GM19467 (cell line): ENCODE measurements around the gene BTG1.
"Not testable (repeated sequence)": the region's sequence is repeated elsewhere in the genome, so short reads cannot be mapped to it uniquely, and the experiment has no call there.

Source experiments
- ATAC-seq: cut with Tn5 transposase; IDR thresholded peaks from one replicate; pipeline ENCODE4 v1.9.1; 2021; ENCODE audit warnings: mild to moderate bottlenecking, moderate library complexity; ENCODE audit not compliant: unreplicated experiment

The BTG1 gene

DNA sequence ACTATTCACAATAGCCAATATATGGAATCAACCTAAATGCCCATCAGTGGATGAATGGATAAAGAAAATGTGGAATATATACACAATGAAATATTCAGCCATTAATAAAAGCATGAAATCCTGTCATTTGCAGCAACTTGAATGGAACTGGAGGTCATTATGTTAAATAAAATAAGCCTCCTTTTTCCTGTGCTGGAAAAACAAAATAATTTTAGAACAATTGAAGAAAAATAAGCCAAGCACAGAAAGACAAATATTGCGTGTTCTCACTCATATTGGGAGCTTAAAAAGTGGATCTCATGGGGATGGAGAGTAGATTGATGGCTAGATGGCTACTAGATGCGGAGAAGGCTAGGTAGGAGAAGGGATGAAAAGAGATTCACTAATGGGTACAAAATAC lies 6.3 kb upstream of the BTG1 start:
- ATAC-seq = no peak

- no peak for ATAC-seq
These were observed 3.9 kb upstream of the BTG1 start for GRCh38 chr12:92149563-92149962.

GRCh38 chr12:92147491-92147890 lies 1.8 kb upstream of the BTG1 start:
- no peak for ATAC-seq

- no peak for ATAC-seq
These were observed 1.0 kb upstream of the BTG1 start for GRCh38 chr12:92146497-92147224.

- peak; percentile 4 for ATAC-seq
These were observed 240 bp downstream of the BTG1 start for GRCh38 chr12:92145481-92145730.

DNA sequence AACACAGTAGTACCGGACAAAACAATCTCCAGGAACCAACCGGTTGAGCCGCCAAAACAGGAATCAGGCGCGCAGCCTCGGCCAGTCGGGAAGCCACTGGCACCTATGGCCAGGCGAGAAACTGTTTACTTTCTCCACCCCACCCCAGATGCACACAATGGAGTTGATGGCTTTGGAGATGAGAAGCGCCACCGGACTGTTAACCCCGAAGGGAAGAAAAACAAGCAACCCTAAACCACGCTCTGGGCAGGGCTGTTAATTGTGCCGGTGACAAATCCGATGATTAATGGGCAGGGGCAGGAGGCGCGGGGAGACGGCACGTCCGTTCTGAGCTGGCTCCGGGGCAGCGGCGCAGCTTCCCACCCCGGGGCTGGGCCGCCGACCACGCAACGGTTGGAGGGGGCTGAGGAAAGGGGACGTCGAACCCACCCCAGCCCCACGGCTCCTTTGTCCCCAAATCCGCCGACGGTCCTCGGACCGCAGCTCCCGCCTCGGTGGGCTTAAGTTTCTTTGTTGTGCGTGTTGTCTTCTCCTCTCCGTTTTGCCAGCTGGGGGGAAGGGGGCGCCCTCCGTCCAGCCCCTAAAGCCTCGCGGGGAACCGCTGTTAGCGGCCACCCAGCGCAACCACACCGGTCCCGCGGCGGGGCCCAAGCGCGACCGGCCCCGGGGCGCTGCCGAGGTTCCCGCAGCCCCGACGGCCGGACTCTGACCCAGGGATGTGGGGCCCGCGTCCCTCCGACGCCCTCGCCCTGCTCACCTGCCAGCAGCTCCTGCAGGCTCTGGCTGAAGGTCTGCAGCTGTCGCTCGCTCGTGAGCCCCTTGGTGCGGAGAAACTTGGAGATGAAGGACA lies 790 bp downstream of the BTG1 start:
- ATAC-seq = no peak

DNA sequence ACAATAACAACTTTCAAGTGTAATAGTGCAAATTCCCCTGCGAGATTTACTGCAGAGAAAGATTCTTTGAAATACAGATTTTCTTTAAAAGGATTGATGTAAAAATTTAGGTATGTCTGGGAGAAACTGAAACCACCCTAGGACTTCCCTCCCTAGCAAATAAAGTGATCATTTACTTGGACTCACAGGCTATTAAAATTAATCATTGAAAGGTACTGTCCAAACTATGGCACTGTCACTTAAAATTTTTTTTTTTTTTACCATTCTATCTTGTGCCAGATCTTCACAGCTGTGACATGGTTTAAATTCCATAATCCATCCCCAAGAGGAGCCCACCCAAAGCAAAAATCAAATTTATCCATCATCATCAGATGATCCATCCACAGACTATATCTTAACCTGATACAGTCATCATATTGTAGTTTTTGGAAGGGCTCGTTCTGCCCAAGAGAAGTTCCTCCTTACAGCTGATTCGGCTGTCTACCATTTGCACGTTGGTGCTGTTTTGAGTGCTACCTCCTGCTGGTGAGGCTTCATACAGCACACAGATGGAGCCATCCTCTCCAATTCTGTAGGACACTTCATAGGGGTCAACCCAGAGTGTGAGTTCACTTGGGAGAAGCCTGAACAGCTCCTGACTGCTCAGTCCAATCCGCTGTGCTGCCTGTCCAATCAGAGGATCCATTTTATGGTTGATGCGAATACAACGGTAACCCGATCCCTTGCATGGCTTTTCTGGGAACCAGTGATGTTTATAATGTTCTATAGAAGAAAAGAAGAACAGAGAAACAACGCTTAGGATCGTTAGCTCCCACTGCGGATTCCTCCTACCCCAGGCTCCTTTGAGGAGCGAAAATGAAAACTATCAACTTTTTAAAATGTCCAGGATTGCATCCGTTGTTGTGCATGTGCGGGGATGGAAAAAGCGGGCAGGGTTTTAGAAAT lies 1.7 kb downstream of the BTG1 start:
- ATAC-seq = peak; percentile 15

DNA sequence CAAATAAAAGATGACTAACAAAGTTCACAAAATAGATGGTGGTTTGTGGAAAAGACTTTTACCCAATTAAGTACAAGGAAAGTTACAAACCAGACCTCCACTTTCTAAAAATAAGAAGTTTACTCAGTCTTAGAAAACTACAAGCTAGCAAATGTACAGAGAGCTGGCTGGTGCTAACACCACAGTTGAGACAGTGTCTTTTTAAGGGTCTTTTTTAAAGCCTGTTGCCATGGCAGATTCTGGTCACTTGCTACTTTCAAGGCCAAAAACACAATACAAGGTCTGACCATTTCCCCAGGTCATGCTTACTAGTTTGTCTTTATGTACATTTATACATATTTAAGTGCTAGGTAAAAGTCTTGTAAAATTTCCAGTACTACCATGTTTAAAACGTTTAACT lies 2.4 kb downstream of the BTG1 start:
- ATAC-seq = no peak

- no peak for ATAC-seq
These were observed 3.3 kb downstream of the BTG1 start for GRCh38 chr12:92142251-92142926.

- no peak for ATAC-seq
These were observed 4.0 kb downstream of the BTG1 start for GRCh38 chr12:92141591-92142121.

DNA sequence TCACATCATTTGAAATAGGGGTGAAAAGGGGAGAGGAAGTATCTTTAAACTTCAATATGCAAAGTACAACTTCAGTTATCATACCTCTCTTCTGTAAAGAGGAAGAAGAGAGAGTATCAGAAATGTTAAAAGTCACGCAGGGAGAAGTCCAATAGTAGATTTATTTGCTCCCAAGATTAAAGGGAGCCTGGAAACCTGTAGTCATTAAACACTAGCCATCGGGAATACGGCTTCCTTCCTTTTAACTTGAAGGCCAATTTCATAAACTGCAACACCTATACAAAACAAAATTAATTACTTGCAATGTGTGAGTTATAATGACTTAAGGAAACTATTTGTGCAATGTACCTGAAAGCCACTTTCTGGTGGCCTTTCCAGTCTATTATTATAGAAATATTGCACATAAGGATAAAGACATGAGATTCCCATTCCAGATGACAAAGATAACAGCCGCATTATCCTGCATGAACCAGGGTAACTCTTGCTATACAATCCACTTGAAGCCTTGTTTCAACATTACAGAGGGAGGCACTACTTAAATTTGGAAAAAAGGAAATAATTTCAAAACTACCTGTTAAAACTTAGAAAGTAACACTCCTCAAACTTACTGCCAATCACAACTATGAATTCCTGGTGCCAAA lies 4.6 kb downstream of the BTG1 start:
- no peak for ATAC-seq

DNA sequence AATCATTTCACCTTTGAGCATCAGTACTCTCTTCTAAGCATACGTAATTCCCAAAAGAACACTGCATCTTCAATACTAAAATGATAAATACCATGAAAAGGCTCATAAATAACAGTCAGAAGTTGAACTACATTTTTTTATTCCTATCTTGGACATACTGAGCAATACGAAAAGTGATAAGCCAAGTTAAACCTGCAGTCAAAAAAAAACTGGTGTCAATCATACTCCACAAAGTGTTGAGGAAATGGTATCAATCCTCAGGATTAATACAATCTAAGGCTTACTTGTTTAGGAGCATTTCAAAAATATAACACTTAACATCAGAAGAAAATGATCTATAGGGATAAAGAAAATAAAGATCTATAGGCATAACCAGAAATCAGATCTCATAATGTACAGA lies 5.5 kb downstream of the BTG1 start:
- no peak for ATAC-seq

- ATAC-seq = no peak
These were observed 6.0 kb downstream of the BTG1 start for GRCh38 chr12:92139634-92140150.

- ATAC-seq = no peak
These were observed 7.0 kb downstream of the BTG1 start for GRCh38 chr12:92138626-92139025.

DNA sequence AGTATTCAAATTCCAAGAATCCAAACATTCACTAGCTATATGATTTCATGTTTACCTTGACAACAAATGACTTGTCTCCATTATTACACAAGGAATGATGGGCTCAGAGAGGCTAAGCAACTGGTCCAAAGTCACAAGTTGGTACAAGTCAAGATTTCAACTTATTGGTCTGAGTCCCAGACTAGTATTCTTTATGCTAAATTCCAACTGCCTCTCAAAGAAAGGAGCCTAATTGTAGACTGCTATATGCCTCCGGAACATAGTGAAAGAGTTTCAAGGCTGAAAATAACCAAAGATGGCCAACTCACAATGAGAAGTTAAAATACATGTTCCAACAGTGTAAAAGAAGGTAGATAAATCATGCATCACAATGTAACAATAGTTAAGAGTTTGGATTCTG lies 7.5 kb downstream of the BTG1 start:
- ATAC-seq = no peak

GRCh38 chr12:92136965-92137721 lies 8.5 kb downstream of the BTG1 start:
- ATAC-seq = no peak

DNA sequence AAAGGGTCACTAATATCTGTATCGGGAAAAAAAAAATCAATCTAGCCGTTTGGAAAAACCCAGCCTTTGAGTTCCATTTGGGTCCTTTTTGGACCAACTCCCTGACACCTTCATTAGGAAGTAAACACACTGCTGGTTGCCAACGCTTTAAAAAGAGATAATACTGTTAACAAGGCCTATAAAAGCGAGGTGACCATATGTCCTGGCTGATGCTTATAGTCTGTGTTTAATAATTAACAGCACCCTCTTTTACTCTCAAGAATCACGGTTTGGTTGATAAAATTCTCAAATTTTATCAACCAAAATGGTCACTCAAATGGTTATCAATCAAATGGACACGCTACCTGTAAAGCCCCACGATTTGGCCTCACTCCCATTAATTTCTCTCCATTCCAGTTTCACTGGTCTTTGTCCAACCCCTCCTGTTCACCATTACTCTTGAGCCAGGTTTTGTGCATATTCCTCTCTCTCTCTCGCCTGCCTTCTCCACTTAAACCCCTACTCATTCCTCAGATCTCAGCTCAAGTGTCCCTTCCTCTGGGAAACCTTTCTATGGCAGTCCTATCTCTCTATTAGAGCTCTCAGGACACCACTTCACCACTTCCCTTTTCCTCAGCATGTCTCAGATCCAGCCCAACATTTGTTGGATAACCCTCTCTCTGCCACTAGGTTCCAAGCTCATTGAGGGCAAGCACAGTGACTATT lies 9.5 kb downstream of the BTG1 start:
- no peak for ATAC-seq

GRCh38 chr12:92135541-92135940 lies 10.1 kb downstream of the BTG1 start:
- not testable (repeated sequence) for ATAC-seq
